HS-5 (cell line): ENCODE results near the gene CFAP65.

Source experiments
- DNase-seq: peaks from one replicate; pipeline ENCODE4 v3.0.0-alpha.2; 2012; ENCODE audit warnings: low read depth

CFAP65 gene

GRCh38 chr2:219041252-219041651 lies at the start of gene CFAP65:
TSS of gene CFAP65 (minus strand) at chr2:219041516. CDS start at chr2:219039048, 2,468 bp downstream.
- DNase-seq = no peak

- no peak for DNase-seq
Observed at GRCh38 chr2:219090436-219091299, 49.4 kb upstream of the CFAP65 start.

GRCh38 chr2:219089330-219089729 lies 48.0 kb upstream of the CFAP65 start:
- DNase-seq = no peak

GRCh38 chr2:219087848-219088247 lies 46.5 kb upstream of the CFAP65 start:
- DNase-seq = no peak

GRCh38 chr2:219087361-219087760 lies 46.0 kb upstream of the CFAP65 start:
- DNase-seq = no peak

GRCh38 chr2:219086196-219086595 lies 44.9 kb upstream of the CFAP65 start:
- DNase-seq = no peak

GRCh38 chr2:219084791-219085190 lies 43.5 kb upstream of the CFAP65 start:
- no peak for DNase-seq

GRCh38 chr2:219082332-219082958 lies 41.1 kb upstream of the CFAP65 start:
- DNase-seq = no peak

GRCh38 chr2:219081701-219082331 lies 40.5 kb upstream of the CFAP65 start:
- DNase-seq = no peak

GRCh38 chr2:219081096-219081495 lies 39.8 kb upstream of the CFAP65 start:
- DNase-seq = no peak

GRCh38 chr2:219079417-219079816 lies 38.1 kb upstream of the CFAP65 start:
- DNase-seq = no peak

GRCh38 chr2:219078951-219079350 lies 37.6 kb upstream of the CFAP65 start:
- DNase-seq = no peak

GRCh38 chr2:219078126-219078525 lies 36.8 kb upstream of the CFAP65 start:
- no peak for DNase-seq

- DNase-seq = no peak
Observed at GRCh38 chr2:219076253-219076652, 34.9 kb upstream of the CFAP65 start.

GRCh38 chr2:219073413-219074129 lies 32.3 kb upstream of the CFAP65 start:
- DNase-seq = peak; percentile 28

GRCh38 chr2:219072741-219073250 lies 31.5 kb upstream of the CFAP65 start:
- no peak for DNase-seq

- DNase-seq = no peak
Observed at GRCh38 chr2:219071131-219071816, 30.0 kb upstream of the CFAP65 start.

- no peak for DNase-seq
Observed at GRCh38 chr2:219065484-219065883, 24.2 kb upstream of the CFAP65 start.

GRCh38 chr2:219062081-219062480 lies 20.8 kb upstream of the CFAP65 start:
- DNase-seq = no peak

GRCh38 chr2:219060821-219061791 lies 19.8 kb upstream of the CFAP65 start, which contains the start of gene IHH:
TSS of gene IHH (minus strand) at chr2:219060921. CDS start at chr2:219060467, 454 bp downstream.
- no peak for DNase-seq
